GM13976 (cell line): ENCODE measurements around the gene BICC1.

Experiments used
- DNase-seq: peaks from one replicate; pipeline ENCODE4 v3.0.0; 2012; ENCODE audit warnings: low spot score
- in situ Hi-C: fragments of 300-500 bp; cut with MboI; formaldehyde crosslinking; loops from one replicate; pipeline ENCODE4 v1.12.0; 2022; ENCODE audit warnings: low sequenced_read_pairs, mixed read lengths, inconsistent platforms; ENCODE audit not compliant: unreplicated experiment
- TF ChIP-seq, protein P1 (sequence below): IDR thresholded peaks from 2 replicates; pipeline ENCODE4 v1.5.1; 2012; ENCODE audit warnings: borderline replicate concordance, mild to moderate bottlenecking; ENCODE audit not compliant: insufficient read depth; ENCODE audit errors: extremely low read depth, missing control alignments, control extremely low read depth

BICC1 gene

DNA sequence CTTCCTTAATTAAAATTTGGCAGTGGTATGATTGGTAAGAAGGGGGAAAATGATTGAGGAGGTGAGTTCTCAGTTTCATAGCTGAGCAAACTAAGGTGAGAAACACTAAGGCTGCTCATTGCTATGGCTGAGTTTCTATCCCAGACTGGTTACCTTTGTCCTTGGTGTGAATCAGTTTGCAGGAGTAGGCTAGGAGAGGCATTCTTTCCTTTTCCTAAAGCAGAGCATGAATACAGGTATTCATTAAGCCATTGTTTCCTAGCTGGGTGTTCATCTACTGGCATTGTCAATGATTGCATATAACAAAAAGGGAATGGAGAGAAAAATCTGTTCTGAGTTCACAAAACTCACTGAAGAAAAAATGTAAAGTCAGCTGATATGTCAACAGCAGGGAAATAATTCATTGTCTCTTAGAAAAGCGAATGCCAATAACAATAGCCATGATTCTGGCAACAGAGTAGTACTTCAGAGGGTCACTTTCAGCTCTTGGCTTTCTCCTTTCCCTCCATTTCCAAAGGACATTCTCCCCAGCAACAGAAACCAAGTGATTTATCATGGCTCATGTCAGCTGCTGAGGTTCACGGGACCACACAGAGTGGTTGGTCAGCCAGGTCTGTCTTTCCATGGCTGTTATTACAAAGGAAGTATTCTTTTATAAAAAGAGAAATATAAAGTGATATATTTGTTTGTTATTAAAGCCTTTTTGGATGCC is 234.0 kb downstream of the BICC1 start:
- TF ChIP-seq, protein P1, sequence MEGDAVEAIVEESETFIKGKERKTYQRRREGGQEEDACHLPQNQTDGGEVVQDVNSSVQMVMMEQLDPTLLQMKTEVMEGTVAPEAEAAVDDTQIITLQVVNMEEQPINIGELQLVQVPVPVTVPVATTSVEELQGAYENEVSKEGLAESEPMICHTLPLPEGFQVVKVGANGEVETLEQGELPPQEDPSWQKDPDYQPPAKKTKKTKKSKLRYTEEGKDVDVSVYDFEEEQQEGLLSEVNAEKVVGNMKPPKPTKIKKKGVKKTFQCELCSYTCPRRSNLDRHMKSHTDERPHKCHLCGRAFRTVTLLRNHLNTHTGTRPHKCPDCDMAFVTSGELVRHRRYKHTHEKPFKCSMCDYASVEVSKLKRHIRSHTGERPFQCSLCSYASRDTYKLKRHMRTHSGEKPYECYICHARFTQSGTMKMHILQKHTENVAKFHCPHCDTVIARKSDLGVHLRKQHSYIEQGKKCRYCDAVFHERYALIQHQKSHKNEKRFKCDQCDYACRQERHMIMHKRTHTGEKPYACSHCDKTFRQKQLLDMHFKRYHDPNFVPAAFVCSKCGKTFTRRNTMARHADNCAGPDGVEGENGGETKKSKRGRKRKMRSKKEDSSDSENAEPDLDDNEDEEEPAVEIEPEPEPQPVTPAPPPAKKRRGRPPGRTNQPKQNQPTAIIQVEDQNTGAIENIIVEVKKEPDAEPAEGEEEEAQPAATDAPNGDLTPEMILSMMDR: no peak
- in situ Hi-C loops: no loop called here
- no peak for DNase-seq

DNA sequence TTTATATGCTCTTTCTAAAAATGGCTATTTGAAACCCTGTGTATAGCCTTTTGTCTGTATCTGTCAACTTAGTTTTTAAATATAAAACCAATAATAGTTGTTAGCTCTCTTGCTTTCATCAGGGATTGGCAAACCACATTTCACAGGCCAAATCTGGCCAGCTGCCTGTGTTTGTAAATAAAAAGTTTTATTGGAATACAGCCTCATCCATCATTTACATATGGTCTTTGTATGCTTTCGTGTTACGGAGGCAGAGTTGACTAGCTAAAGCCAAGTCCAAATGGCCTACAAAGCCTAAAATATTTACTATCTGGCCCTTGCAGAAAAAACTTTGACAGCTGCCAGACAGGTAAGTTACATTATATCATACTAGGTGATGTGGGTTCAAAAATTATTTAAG is 235.0 kb downstream of the BICC1 start:
- in situ Hi-C loops: no loop called here
- DNase-seq: no peak
- TF ChIP-seq, protein P1: no peak

DNA sequence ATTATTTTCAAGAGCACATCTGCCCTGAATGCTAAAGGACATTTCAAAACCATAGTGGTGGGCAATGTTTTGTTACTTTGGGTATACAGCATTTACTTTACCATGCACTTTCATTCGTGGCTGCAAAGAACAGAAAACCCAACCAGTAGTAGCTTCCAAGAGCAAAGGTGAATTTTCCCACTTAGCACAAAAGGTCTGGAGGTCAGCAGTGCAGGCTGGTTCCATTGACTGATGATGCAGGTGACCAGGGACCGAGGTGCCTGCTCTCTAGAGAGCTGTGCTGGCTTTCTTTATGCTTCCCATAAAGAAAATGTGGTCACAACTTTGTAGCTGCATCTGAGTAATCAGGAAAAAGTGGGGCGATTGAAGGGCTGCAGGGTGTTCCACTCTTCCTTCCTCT is 240.0 kb downstream of the BICC1 start:
- in situ Hi-C loops: loop anchor here (25.0 kb wide), 1 partner anchor 440 kb away; no protein-coding TSS in a partner anchor
- TF ChIP-seq, protein P1: no peak
- no peak for DNase-seq

DNA sequence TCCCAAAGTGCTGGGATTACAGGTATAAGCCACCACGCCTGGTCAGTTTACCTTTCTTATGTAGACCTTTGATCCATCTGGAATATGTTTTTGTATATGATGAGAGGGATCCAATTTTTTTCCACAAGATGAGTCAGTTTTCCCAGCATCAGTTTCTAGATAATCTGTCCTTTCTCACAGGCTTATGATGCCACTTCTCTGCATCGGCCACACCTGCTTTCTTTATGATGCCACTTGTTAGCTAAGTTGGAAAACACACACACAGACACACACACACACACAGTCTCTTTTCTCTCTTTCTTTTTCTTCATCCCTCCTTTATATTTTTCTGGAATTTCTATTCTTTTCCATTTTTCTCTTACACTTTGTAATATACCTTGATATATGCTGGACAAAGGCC is 240.8 kb downstream of the BICC1 start:
- in situ Hi-C loops: loop anchor here (25.0 kb wide), 1 partner anchor 441 kb away; no protein-coding TSS in a partner anchor
- TF ChIP-seq, protein P1: no peak
- DNase-seq: no peak

DNA sequence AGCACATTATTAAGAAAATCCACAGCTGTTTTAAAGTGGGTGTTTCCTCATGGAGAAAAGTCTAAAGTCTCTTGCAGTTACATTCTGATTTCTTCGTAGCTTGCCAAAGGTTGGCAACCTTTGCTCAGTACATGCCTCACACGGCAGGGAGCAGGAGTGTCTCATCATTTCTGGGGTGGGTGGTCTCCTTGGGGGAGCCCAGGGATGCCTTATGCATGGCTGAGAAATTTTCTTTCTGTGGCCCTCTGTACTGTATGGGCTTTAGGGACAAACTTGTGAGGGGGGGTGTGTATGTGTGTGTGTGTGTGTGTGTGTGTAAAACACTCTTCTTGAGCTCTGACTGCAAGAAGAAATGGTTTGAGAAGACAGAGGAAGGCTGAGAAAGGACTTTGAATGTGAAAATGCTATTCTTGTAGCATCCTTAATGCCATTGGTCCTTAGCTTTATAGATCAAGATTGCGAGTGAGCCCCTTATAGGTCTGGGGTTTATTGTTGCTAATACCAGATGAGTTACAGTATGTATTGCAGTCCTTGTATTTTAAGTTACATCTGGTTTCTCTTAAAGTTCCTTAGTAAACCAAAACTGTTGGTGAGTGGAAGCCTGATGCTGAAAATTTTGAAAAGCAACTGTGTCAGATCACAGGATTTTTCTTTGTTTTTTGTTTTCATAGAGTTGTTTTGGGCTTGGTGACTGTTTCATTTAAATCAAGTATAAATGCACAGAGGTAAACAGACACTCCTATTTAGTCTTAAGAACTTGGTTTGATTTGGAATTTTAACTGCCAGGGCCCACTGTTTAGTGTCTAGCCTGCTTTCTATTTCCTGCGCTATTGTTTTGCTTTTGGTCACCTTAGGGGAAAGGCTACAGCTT is 242.0 kb downstream of the BICC1 start:
- TF ChIP-seq, protein P1: no peak
- in situ Hi-C loops: loop anchor here (25.0 kb wide), 1 partner anchor 442 kb away; no protein-coding TSS in a partner anchor

DNA sequence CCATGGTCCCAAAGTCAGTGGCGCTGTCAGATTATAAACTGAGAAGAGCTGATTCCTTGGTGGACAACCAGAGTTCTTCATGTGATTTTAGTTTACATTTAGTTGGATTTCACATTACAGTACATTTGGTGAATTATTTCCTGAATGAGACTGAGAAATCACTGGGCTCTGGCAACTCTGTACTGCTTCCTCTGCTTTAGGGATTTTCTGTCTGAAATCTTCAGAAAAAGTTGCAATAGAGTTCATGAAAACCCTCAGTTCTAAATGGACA is 242.6 kb downstream of the BICC1 start:
- no peak for DNase-seq
- in situ Hi-C loops: loop anchor here (25.0 kb wide), 1 partner anchor 443 kb away; no protein-coding TSS in a partner anchor
- TF ChIP-seq, protein P1: no peak

More for the DNA sequence above, 242.0 kb downstream of the BICC1 start:
- no peak for DNase-seq
